ENCODE data around the gene TES.
A peak's percentile ranks its signal among the peaks of the same experiment; 100 is the strongest.
"Not testable (repeated sequence)": the region's sequence is repeated elsewhere in the genome, so short reads cannot be mapped to it uniquely, and the experiment has no call there.

TES gene

DNA sequence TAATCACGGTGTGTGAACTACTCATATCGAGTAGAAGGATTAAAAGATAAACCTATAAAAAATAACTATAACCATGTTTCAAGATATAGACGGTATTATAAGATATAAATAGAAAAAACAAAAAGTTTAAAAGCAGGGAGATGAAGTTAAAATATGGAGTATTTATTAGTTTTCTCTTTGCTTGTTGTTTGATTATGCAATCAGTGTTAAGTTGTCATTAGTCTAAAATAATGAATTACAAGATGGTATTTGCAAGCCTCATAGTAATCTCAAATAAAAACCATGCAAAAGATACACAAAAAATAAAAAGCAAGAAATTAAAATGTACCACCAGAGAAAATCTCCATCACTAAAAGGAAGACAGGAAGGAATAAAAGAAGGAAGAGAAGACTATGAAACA lies 83.3 kb downstream of the TES start:
- FAIRE-seq = no peak

DNA sequence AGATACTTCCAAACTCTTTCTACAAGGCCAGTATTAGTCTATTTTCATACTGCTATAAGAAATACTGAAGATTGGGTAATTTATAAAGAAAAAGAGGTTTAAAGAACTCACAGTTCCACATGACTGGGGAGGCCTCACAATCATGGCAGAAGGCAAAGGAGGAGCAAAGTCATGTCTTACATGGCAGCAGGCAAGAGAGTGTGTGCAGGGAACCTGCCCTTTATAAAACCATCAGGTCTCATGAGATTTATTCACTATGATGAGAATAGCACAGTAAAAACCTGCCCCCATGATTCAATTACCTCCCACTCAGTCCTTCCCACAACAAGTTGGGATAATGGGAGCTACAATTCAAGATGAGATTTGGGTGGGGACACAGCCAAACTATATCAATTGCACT lies 85.6 kb downstream of the TES start:
- FAIRE-seq = not testable (repeated sequence)

DNA sequence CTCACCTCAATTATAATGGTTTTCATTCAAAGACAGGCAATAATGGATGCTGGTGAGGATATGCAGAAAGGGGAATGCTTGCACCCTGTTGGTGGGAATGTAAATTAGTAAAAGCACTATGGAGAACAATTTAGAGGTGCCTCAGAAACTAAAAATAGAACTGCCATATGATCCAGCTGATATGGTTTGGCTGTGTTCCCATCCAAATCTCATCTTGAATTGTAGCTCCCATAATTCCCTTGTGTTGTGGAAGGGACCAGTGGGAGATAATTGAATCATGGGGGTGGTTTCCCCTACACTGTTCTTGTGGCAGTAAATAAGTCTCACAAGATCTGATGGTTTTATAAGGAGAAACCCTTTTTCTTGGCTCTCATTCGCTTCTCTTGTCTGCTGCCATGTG lies 87.7 kb downstream of the TES start:
- no peak for FAIRE-seq

DNA sequence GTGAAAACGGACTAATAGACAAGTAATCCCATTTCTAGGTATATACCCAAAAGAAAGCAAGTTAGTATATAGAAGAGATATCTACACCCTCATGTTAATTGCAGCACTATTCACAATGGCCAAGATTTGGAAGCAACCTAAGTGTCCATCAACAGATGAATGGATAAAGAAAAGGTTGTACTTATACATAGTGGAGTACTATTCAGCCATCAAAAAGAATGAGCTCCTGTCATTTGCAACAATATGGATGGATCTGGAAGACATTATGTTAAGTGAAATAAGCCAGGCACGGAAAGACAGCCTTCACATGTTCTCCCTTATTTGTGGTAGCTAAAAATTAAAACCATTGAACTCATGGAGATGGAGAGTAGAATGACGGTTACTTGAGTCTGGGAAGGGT lies 88.2 kb downstream of the TES start:
- FAIRE-seq = no peak

DNA sequence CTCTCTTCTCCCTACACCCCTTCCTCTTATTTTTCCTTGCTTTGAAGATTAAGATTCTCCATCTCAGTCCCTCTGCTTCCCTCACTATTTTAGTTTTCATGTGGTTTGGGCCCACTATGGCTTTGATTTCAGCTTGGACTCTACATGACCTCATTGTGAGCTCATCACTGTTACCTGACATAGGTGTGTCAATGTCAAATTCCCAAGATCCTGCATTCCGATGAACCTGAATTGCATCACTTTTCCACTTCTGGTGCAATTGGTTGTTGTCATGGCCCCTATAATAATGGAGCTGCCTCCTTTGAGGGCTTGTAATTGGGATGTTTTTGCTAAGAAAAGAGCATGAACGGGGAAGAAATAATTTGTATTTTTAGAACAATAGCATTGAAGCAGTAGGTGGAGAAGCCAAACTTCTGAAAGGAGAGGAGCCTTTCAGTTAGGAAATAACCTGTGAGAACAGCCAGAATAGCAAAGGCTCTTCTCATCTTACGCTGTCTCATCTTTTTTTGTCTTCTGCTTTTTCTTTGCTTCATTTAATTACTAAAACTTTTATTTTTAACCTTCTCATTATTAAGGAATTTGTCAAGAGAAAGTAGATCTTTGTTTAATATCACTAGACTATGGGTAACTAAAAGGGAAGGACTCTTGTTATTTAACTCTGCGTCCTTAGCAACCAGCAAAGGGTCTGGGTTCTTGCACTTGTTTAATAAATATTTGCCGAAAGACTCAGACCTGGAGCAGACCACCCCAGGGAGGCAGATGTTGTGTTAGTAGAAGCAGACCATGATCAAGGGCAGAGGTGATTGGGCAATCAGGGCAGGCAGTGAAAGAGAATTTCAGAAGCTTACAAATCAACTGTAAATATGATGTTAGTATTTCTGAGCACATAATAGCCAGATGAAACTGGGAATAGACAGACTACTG lies 95.4 kb downstream of the TES start:
- no peak for FAIRE-seq

DNA sequence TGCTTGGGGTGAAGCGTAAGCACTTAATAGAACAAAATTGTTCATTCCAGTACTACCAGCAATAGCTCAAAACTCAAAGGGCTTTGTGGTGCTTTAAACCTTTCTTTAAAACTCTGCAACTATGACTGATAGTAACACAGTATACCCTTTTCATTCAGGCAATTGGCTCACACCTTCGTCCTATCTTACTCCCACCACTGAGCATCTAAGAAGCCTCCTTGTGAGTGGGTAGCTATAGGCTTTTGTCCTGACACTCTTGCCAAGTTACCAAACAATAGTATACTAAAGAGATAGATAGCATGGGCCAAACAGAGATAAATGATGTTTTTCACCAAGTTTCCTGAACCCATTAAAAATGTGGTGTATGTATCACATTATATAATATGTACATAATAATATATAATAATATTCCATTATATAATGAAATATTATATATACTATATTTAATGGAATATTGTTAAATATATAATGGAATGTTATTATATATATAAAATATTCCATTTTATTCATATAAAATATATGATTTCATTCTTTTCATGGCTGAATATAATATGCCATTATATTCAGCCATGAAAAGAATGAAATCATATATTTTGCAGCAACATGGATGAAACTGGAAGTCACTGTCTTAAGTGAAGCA lies 96.2 kb downstream of the TES start:
- peak; percentile 5 for FAIRE-seq

DNA sequence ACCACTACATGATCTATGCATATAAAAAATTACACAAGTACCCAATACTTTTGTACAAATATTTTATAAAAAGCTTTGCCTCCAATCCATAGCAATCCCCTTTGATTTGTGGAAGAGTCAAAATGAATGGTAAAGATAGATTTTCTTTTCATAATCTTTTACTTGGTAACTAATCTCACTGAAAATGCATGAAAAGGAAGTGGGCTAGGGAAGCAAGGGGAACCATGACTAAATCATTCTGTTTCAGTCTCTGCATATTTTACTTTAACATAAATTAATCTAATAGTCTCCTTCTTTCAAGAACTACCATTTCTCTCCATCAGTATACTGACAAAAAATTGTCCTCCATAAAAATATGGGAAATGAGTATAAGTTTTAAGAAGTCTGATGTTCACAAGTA lies 96.9 kb downstream of the TES start:
- FAIRE-seq = no peak

All from TTC549 (cell line).